ENCODE results near the gene AGL.
A peak's percentile ranks its signal among the peaks of the same experiment; 100 is the strongest.
"Not testable (repeated sequence)": the region's sequence is repeated elsewhere in the genome, so short reads cannot be mapped to it uniquely, and the experiment has no call there.

Gene AGL

DNA sequence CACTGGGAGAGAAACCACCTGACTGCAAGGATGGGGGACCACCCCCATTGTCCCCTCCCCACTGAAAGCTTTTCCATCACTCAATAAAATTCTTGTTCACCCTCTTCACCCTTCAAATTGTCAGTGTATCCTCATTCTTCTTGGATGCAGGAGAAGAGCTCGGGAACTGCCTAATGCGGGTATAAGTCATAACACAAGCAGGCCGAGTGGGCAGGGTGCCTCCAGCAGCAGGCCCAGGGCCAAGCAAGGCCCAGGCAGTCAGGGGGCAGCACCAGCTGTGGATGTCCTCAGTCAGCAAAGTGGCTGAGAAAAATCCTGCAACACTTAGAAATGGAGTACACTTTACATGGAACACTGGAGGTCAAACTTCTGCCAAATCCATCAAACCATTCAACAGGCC is 85.9 kb downstream of the AGL start:
- DNase-seq (ENCODE audit: low read depth, low spot score), result no peak

DNA sequence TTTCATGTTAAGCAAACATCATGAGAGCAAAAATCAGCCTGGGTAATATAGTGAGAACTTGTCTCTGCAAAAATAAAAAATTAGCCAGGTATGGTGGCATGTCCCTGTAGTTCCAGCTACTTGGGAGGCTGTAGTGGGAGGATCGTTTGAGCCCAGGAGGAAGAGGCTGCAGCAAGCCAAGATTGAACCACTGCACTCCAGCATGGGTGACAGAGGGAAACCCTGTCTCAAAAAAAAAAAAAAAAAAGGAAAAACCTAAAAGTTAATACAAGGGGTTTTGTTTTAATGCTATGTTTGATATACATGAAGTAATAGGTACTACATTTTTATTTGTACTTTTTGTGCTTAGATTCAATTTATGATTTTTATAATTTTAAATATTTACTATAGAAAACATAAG is 92.6 kb downstream of the AGL start:
- DNase-seq (ENCODE audit: low read depth, low spot score), result no peak

DNA sequence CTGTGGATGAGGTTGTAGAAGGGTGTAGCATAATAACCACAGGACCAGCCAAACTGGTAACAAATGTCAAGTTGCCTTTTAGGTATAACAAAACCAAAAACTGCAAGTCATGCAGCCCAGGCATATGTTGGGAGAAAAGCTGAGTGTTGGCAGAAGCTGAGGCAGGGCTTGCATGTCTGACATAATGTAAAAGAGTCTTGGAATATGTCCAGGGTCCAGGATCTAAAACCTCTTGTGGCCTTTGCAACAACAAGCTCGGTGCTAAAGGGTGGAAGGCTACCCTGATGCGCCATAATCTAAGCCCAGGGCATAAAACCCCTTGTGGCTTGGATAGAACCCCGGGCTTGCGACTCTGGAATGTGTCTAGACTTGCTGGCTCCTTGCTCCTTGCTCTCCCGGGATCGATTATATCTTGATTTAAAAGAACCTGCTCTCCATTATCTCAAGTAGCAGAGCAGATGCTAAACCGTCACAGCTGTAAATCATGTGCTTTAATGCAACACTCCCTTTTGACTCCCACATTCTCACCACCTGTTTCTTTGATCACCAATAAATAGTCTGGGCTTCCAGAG is 93.1 kb downstream of the AGL start:
- peak; percentile 47 for DNase-seq (ENCODE audit: low read depth, low spot score)

DNA sequence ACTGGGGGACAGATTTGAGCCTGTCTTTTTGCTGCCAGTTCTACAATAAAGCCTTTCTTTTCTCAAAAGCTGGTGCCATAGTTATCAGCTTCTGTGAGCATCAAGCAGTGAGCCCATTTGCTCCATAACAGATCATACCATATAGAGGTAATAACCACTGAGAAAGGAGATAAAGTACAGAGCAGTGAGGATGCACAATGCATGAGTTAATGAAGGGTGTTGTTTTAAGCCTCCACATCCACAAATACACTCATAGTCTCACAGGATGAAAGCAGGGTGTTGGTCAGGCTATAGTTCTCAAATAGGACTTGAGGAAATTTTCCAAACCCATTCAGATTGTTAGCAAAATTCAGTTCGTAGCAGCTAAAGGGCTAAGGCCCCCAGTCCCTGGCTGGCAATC is 94.0 kb downstream of the AGL start:
- no peak for DNase-seq (ENCODE audit: low read depth, low spot score)

DNA sequence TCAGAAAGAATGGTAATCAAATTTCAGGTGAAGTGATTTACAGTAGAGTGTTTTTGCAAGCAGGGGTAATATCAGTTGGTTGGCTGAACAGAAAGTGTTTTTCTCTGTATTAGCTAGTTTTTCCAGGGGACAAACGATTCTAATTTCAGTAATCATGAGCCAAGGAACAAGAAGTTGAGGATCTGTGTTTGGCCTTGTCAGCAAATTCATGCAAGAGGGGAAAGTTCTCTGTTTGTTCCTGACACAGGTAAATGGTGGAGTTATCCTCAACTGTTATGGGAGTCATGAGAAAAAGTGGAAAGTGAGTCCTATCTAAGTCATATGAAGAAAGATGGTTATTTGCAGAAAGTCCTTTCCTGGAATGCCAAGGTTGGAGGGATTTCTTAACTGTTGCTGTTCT is 95.0 kb downstream of the AGL start:
- DNase-seq (ENCODE audit: low read depth, low spot score), result no peak

DNA sequence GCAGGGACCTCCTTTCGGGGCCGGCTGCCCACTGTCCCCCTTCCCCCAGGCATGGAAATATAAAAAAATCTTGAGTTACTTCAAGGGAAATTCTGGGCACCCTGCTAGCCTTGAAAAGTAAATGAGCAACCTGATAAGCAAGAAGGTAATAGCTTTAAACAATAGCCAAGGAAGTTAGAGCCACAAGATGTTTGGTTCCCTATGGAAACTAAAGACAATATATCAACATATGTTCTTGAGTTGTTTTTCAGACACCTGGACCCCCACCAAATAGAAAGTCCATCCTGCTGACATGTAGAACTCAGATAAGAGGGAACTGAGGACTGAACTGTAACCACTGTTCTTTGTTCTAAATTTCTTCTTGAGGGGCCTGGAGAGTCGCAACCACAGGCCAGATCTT is 100.3 kb downstream of the AGL start:
- DNase-seq (ENCODE audit: low read depth, low spot score), result no peak

DNA sequence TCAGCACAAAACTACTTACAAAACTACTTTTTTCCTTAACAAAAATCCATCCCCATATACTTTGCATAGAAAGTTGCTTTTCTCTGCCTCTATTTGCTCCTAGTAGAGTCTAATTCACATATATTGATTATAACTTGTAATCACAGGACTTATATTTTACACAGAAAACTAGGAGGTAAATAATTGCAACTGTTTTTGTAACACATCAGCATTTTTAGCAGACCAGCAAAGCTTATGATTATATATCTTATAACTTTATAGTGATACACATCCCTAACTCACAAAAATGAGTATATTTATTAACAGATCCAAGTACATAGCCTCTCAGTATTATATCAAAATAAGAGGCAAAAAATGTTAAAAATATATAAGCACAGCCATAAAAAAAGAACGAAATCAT is 102.4 kb downstream of the AGL start:
- no peak for DNase-seq (ENCODE audit: low read depth, low spot score)

DNA sequence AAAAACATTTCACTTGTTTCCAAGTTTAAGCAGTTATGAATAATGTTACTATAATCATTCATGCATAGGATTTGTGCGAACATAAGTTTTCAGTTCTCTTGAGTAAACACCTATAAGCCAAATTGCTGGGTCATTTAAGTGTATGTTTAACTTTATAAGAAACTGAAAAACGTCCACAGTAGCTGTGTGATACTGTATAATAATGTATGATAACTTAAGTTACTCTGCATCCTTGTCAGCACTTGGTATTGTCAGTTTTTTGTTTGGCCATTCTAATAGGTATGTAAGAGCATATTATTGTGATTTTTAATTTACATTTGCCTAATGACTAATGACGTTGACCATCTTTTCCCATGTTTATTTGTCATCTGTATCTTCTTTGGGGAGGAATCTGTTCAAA is 105.2 kb downstream of the AGL start:
- DNase-seq (ENCODE audit: low read depth, low spot score), result no peak

DNA sequence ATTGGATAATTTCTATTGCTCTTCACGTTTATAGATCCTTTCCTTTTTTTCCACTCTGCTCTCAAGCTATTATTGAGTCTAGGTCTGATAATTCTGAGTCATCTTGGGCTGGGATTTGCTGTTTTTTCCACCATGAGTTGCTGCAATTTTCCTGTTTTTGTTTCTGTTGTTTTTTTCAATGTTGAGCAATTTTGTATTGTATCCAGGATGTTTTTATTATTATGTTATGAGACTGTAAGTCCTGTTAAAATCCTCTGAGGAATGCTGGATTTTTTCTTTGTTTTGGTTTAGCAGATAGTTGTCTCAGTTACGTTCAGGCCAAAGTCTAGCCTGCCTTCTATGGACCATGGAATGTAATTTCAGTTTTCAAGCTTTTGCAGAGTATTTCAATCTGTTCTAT is 106.6 kb downstream of the AGL start:
- no peak for DNase-seq (ENCODE audit: low read depth, low spot score)

DNA sequence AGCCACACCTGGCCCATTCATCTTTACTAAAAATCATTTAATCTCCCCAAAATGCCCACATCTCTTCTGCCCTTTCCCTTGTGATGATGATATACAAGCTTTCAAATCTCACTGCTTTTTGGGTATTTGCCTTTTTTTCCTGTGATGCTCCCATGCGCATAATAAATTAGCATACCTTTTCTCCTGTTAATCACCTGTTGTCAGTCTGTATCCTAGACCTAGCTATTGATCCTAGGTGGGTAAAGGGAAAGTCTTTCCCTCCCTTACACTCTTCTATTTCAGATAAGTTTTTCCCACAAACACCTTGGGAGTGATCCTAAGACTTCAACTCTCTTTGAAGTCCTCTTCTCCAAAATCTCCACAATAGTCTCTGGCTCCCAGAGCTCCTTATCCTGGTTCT is 107.7 kb downstream of the AGL start:
- no peak for DNase-seq (ENCODE audit: low read depth, low spot score)

DNA sequence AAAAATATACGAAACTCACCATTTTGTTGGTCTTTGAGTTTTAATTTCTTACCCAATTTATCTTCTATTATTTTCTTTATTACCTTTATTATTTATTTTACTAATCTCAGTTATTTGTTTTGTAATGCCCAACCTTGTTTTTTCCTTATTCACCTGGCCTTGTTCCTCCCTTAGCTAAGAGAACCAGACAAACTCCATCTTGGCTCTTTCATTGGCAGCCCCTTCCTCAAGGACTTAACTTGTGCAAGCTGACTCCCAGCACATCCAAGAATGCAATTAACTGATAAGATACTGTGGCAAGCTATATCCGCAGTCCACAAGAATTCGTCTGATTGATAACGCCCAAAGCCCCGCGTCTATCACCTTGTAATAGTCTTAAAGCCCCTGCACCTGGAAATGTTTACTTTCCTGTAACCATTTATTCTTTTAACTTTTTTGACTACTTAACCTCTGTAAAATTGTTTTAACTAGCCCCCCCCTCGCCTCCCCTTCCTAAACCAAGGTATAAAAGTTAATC is 109.1 kb downstream of the AGL start:
- not testable (repeated sequence) for DNase-seq (ENCODE audit: low read depth, low spot score)

DNA sequence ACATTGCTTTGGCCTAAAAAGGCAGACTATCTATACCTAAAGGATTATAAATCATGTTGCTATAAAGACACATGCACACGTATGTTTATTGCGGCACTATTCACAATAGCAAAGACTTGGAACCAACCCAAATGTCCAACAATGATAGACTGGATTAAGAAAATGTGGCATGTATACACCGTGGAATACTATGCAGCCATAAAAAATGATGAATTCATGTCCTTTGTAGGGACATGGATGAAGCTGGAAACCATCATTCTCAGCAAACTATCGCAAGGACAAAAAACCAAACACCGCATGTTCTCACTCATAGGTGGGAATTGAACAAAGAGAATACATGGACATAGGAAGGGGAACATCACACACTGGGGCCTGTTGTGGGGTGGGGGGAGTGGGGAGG is 110.1 kb downstream of the AGL start:
- DNase-seq (ENCODE audit: low read depth, low spot score), result not testable (repeated sequence)

DNA sequence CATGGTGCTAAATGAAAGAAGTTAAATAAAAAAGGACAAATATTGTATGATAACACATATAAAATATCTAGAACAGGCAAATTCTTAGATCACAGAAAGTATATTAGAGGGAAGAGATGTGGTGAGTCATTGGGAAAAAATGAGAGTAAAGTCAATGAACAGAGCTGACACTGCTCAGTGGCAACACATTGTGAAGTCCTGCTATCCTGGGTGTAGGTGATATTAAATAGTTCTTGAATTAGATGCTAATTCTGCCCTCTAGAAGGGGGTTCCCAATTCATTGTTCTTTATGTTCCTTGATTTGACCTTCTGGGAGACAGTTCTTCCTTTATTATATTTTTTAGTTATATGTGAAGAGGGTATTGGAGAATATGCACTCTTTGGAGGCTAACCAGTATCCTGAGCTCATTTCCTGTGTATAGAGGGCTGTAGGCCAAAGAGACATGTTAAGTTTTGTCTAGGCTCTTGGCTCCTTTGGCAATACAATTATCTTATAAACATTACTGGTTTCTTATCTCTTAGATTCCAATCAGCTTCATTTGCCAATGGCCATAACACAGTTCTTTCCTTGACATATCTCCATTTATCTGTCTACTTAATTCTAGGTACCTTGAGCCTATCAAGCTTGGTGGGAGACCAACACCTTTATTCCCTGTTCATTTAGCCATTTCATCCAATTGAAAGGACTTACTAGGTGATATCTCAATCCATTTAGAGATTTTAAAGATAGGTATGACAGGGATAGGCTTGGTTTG is 113.1 kb downstream of the AGL start:
- no peak for DNase-seq (ENCODE audit: low read depth, low spot score)

DNA sequence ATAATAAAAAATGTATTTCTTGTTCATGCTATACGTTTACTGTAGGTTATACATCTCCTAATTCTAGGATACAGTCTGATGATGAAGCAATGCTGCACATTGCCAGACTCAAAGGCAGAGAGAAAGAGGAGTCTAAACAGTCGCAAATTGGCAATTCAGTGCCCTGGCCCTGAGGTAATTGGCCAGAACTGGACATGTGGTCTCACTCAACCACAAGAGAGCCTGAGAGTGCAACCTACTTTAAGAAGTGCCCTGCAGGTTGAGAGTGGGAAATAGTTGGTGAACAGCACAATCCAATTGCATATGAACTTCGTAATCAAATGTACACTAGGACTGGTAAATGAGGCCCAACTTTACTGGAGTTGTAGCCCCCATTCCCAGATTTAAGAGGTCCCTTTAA is 114.6 kb downstream of the AGL start:
- no peak for DNase-seq (ENCODE audit: low read depth, low spot score)

DNA sequence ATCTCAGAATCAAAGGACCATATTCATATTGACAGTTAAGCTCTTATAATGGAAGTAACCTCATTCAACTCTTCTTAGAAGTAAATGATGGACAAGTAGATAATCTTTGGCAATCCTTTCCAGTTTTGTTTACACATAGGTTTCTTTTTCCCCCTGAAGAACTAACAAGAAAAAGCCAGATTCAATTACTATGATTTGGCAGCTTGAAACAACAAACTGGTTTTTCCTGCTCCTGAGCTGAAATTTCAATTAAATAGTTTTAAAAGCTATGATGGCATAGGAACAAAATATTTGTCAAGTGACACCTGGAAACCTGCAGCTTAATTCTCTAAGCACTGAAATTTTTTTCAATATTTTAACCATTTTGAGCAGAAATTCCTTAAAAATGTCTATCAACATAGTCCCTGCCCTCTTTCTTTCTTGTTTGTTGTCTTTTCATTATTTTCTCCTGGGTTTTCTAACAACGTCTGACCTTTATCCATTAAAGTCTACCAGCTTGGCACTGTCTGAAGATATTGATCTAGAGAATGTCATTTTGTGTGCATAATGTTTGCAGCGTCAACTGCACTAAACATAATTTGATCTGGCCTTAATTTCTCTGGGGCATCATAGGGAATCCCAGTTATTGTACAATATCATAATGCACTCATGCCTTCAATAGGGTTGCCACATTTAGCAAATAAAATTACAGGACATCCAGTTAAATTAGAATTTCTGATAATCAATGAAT is 115.7 kb downstream of the AGL start:
- DNase-seq (ENCODE audit: low read depth, low spot score), result no peak

DNA sequence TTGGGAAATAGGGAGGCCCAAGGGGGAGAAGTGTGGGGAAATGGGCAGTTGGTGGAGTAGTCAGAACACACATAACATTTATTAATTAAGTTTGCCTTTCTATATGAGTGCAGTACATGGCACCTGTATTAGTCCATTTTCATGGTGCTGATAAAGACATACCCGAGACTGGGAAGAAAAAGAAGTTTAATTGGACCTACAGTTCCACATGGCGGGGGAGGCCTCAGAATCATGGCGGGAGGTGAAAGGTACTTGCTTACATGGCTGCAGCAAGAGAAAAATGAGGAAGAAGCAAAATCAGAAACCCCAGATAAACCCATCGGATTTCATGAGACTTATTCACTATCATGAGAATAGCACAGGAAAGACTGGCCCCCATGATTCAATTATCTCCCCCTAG is 118.1 kb downstream of the AGL start:
- no peak for DNase-seq (ENCODE audit: low read depth, low spot score)

DNA sequence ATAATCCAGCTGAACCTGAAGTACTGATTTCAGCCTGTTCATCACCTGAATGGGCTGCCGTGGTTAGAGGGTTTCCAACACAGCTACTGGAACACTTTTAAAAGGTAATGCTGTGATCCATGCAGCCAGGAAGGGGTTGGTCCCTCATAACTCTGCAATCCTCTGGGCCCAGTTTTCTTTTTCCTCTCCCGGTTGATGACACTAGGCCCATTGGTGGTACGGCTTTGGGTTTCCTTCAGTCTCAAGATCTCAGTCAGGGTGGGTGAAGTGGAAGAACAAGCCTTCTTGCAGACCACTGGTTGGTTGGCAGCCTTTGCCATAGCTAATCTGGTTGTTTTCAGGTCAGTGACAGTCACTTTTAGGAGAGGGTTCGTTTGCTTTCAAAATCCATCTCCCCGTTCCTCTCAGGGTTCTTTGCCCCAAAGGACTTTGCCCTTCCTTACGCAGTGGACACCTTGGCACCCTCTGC is 119.1 kb downstream of the AGL start:
- no peak for DNase-seq (ENCODE audit: low read depth, low spot score)

DNA sequence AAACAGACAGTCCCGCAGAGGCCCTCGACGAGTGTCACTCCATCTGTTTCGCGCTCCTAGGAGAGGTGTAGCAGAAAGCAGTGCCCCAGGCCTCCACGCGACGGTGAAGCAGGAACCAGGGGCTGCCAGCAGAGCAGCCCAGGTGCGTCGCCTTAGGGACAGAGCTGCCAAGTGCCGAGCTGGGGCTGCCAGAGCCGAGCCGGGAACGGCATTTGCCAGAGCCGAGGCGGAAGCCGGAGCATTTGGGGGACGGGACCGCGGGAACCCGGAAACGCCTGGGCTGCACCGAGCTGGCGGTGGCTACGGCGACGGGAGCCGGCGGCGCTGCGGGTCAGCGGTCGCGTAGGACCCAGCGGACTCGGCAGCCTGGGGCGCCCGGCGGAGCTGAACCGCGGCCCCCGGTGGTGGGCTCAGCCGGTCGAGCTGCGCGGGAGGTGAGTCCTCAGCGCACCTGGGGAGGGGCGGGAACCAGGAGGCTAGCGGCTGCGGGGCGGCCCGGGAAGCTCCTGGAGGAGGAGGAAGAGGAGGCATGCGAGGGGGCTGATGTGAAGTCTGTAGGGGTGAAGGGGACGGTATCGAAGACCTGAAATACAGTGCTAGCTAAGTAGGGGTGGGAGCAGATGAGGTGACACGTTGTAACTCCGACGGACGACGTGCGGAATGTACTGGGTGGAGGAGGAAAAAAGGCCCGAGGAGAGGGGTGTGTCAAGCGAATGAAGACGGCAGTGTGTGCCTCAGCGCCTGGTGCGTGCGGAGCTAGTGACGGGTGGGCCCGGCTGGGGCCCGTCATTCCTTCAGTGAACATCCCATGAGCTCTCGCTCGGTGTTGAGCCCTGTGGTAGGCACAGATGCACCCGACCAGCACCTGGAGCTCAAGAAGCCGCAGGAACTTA is 119.8 kb downstream of the AGL start, which contains the start of gene SLC35A3:
SLC35A3 (plus strand) TSS at position 268 of the 893 bp plus-strand sequence. CDS start 23,559 bp downstream, outside the sequence.
- DNase-seq (ENCODE audit: low read depth, low spot score), result peak; percentile 86

DNA sequence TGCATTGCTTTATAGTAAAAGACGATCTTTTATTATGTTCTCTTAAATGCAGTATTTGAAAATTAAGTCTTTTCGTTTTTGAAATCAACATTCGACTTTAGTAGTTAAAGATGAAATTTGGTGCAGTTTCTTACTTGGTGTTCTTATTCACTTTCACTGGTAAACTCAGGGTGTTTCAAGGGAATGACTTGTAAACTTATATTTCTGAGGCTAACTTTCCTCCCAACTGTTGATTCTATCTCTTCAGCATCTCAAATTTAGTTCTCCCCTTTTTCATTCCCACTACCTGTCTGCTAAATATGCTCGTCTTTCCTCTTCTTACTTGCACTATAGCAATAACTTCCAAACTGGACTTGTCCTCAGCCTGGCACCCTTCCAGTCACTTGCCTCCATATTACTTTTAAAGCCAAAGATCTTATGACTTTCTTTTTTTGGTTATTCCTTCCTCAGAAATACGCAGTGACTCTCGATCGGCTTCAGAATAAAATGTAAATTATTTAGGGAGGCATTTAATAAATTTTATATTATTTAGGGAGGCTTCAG is 120.6 kb downstream of the AGL start:
- DNase-seq (ENCODE audit: low read depth, low spot score), result no peak

DNA sequence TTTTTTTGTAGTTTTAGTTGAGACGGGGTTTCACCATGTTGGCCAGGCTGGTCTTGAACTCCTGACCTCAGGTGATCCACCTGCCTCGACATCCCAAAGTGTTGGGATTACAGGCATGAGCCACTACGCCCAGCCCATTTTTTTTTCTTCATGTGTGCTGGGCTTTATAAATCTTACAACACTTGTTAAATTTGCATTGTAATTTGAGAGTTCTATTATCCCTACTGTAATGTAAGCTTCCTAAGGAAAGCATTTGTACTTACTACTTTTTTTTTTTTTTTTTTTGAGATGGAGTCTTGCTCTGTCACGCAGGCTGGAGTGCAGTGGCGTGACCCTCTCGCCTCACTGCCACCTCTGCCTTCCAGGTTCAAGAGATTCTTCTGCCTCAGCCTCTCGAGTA is 121.9 kb downstream of the AGL start:
- DNase-seq (ENCODE audit: low read depth, low spot score), result not testable (repeated sequence)
